Prostate gland (tissue), 2 donors: ENCODE measurements around the gene MT1HL1. TPM values are rescaled to one million over a fixed set of nuclear protein-coding genes. Genes with fewer than 3 reads are reported as not detected.

Experiments used
- DNase-seq: peaks from one replicate; pipeline ENCODE4 v3.0.0-alpha.2; 2019; ENCODE audit warnings: low spot score
- H3K27ac ChIP-seq, 2 donors: fragments of 200-600 bp; sonication (generic); 2 replicates each; pipeline ENCODE4 v1.5.1; 2017 to 2019
- H3K27me3 ChIP-seq: fragments of 200-600 bp; sonication (generic); replicated peaks from 2 replicates; pipeline ENCODE4 v1.5.1; 2019; ENCODE audit not compliant: insufficient read depth
- H3K36me3 ChIP-seq, 2 donors: fragments of 200-600 bp; sonication (generic); 1 replicate in 1 of 2; 2 replicates in 1 of 2; pipeline versions ENCODE4 v1.5.1 to v1.8.1; 2017 to 2019
- H3K4me1 ChIP-seq: fragments of 200-600 bp; sonication (generic); replicated peaks from 2 replicates; pipeline ENCODE4 v1.5.1; 2019
- H3K4me3 ChIP-seq, 2 donors: fragments of 200-600 bp; sonication (generic); 2 replicates each; pipeline ENCODE4 v1.5.1; 2017 to 2019
- H3K9me3 ChIP-seq: fragments of 200-600 bp; sonication (generic); 2 replicates; pipeline ENCODE4 v1.5.1; 2017
- POLR2A ChIP-seq: fragments of 450-650 bp; IDR thresholded peaks from one replicate; pipeline ENCODE4 v1.6.1; 2016; ENCODE audit warnings: antibody characterized with exemption, mild to moderate bottlenecking
- POLR2AphosphoS5 ChIP-seq: sonication (generic); formaldehyde crosslinking; IDR thresholded peaks from one replicate; pipeline ENCODE4 v1.6.1; 2017; ENCODE audit warnings: antibody characterized with exemption
- WGBS: methylation state at CpG from one replicate; pipeline ENCODE4 v1.1.5; 2018; 5-methylcytosine and 5-hydroxymethylcytosine counted together
- intact Hi-C: fragments of 100-400 bp; cut with DNase I; formaldehyde crosslinking; loops from one replicate; pipeline ENCODE4 v1.14.2; 2022
- total RNA-seq, 2 donors: library from RNA; depleted of rRNA; stranded (reverse); fragments of >200 nt; gene quantifications; one replicate each; pipeline ENCODE4 v1.1.0, GENCODE V29; 2016
- TF ChIP-seq, protein P1 (sequence below), 4 experiments: fragments of 200-600 bp in 2 of 4; fragments of 450-650 bp in 2 of 4; sonication (generic) in 2 of 4; IDR thresholded peaks; 1 replicate in 3 of 4; 2 replicates in 1 of 4; pipeline ENCODE4 v1.5.1; 2016 to 2019; ENCODE audit warnings: antibody characterized with exemption in 4 of 4, mild to moderate bottlenecking in 2 of 4, moderate library complexity in 2 of 4

The MT1HL1 gene
- total RNA-seq, 2 donors from 2014 or later: not detected

GRCh38 chr1:237025358-237026074 lies 21.3 kb upstream of the MT1HL1 start:
- WGBS: 95% methylated on average over 9 of the region's 10 CpGs
- H3K36me3 ChIP-seq: no peaks in the 10 kb centered on the region
- intact Hi-C loops: no loop called here

DNA sequence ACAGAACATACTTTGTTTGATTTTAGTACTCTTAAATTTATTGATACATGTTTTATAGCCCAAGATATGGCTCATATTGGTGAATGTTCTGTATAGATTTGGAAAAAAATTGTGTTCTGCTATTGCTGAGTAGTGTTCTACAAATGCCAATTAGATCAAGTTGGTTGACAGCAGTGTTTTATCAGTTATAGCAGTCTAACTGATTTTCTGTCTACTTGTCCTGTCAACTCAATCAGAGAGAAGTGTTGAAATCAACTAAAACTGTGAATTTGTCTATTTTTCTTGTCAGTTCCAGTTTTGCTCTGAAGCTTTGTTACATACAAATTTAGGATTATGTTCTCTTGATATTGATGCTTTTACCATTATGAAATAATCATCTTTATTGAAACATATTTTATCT lies 14.7 kb upstream of the MT1HL1 start:
- H3K9me3 ChIP-seq: no peaks in the 10 kb centered on the region
- intact Hi-C loops: no loop called here
- no peak for DNase-seq
- no peak overlapping the region for H3K4me3 ChIP-seq
- H3K36me3 ChIP-seq: no peaks in the 10 kb centered on the region
- H3K4me1 ChIP-seq: no peaks in the 10 kb centered on the region
- no peak overlapping the region for H3K27ac ChIP-seq
- no peak for TF ChIP-seq POLR2A
- TF ChIP-seq, protein P1, sequence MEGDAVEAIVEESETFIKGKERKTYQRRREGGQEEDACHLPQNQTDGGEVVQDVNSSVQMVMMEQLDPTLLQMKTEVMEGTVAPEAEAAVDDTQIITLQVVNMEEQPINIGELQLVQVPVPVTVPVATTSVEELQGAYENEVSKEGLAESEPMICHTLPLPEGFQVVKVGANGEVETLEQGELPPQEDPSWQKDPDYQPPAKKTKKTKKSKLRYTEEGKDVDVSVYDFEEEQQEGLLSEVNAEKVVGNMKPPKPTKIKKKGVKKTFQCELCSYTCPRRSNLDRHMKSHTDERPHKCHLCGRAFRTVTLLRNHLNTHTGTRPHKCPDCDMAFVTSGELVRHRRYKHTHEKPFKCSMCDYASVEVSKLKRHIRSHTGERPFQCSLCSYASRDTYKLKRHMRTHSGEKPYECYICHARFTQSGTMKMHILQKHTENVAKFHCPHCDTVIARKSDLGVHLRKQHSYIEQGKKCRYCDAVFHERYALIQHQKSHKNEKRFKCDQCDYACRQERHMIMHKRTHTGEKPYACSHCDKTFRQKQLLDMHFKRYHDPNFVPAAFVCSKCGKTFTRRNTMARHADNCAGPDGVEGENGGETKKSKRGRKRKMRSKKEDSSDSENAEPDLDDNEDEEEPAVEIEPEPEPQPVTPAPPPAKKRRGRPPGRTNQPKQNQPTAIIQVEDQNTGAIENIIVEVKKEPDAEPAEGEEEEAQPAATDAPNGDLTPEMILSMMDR (IDR thresholded peaks at IDR 0.05): no peak
- TF ChIP-seq POLR2AphosphoS5: no peak
- no peaks in the 10 kb centered on the region for H3K27me3 ChIP-seq

More at GRCh38 chr1:237025358-237026074, 21.3 kb upstream of the MT1HL1 start:
- DNase-seq: no peak
- no peaks in the 10 kb centered on the region for H3K27me3 ChIP-seq
- TF ChIP-seq POLR2AphosphoS5: no peak
- no peak for TF ChIP-seq POLR2A
- TF ChIP-seq, protein P1 (IDR thresholded peaks at IDR 0.05): no peak
- H3K9me3 ChIP-seq: no peaks in the 10 kb centered on the region
- H3K27ac ChIP-seq: no peak overlapping the region
- no peak overlapping the region for H3K4me3 ChIP-seq
- no peaks in the 10 kb centered on the region for H3K4me1 ChIP-seq

GRCh38 chr1:237016626-237017025 lies 12.4 kb upstream of the MT1HL1 start:
- WGBS: 45% methylated on average over 1 of the region's 1 CpG
- intact Hi-C loops: no loop called here

GRCh38 chr1:237013608-237014007 lies 9.4 kb upstream of the MT1HL1 start:
- intact Hi-C loops: loop anchor here (5.0 kb wide), 1 partner anchor 34 kb away; no protein-coding TSS in a partner anchor
- WGBS: 73% methylated on average over 5 of the region's 5 CpGs
- no peak for TF ChIP-seq POLR2A
- TF ChIP-seq POLR2AphosphoS5: no peak
- TF ChIP-seq, protein P1 (IDR thresholded peaks at IDR 0.05): no peak
- H3K4me3 ChIP-seq: no peak overlapping the region
- no peak overlapping the region for H3K27ac ChIP-seq
- no peaks in the 10 kb centered on the region for H3K4me1 ChIP-seq
- no peaks in the 10 kb centered on the region for H3K9me3 ChIP-seq
- H3K27me3 ChIP-seq: no peaks in the 10 kb centered on the region
- no peaks in the 10 kb centered on the region for H3K36me3 ChIP-seq
- DNase-seq: no peak

More at GRCh38 chr1:237016626-237017025, 12.4 kb upstream of the MT1HL1 start:
- Histone ChIP-seq H3K27ac (no peak overlapping the region), H3K27me3 (no peaks in the 10 kb centered on the region), H3K4me3 (no peak overlapping the region), H3K9me3 (no peaks in the 10 kb centered on the region), H3K36me3 (no peaks in the 10 kb centered on the region), H3K4me1 (no peaks in the 10 kb centered on the region)
- TF ChIP-seq POLR2AphosphoS5 (no peak), POLR2A (no peak)
- TF ChIP-seq, protein P1 (IDR thresholded peaks at IDR 0.05): no peak
- no peak for DNase-seq

DNA sequence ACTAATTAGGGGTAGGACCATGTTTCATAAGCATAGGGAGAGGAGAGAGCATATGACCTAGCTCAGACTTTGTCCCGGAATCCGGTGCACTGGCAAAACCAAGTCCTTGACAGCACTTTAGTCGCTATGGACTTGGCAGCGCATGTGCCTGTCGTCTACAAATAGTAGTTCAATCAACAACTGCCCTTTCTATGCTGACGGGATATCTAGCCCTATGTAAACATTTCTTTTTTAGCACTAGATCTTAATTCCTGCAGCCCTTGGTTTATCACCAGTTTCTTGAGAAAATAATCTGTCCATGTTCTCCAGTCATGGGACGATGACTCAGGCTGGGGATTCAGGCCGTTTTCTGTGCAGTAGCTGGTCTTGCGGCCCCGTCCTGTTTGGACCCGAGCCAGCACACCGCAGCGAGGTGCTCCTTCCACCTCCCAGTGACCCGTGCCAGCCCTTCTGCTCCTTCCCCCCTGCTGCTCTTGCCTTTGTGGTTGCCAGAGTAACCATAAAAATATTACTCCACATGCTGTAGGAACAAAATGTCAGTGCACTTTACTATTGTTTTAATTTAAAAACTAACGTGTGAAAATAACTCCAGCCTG lies 8.6 kb upstream of the MT1HL1 start:
- TF ChIP-seq POLR2A (no peak), POLR2AphosphoS5 (no peak)
- TF ChIP-seq, protein P1 (IDR thresholded peaks at IDR 0.05): no peak
- Histone ChIP-seq H3K9me3 (no peaks in the 10 kb centered on the region), H3K27me3 (no peaks in the 10 kb centered on the region), H3K4me3 (no peak overlapping the region), H3K36me3 (no peaks in the 10 kb centered on the region), H3K27ac (no peak overlapping the region), H3K4me1 (no peaks in the 10 kb centered on the region)
- 35% methylated on average over 15 of the region's 15 CpGs for WGBS
- intact Hi-C loops: loop anchor here (5.0 kb wide), 1 partner anchor 34 kb away; no protein-coding TSS in a partner anchor
- no peak for DNase-seq
